ENCODE measurements around the gene KDF1. TPM values are rescaled to one million over a fixed set of nuclear protein-coding genes. Genes with fewer than 3 reads are reported as not detected.

KDF1 gene
- polyA plus RNA-seq, 1 of the 3 experiments (the other 2 are of a cell fraction): not detected

GRCh38 chr1:26971590-26971989 is 11.3 kb upstream of the KDF1 start:
- TF ChIP-seq TCF12 (IDR thresholded peaks at IDR 0.05) (no peak), YY1 (IDR thresholded peaks at IDR 0.05; ENCODE audit: low read depth) (no peak), MAX (IDR thresholded peaks at IDR 0.05; ENCODE audit: low read depth) (no peak), SMC3 (IDR thresholded peaks at IDR 0.05; ENCODE audit: low read depth, low read length) (no peak), FOXJ3 (CRISPR knock-in tag; IDR thresholded peaks at IDR 0.05) (no peak), CHD2 (IDR thresholded peaks at IDR 0.05; ENCODE audit: low read length, partially characterized antibody) (no peak), EZH2phosphoT487 (IDR thresholded peaks at IDR 0.05; ENCODE audit: borderline replicate concordance, low read depth) (no peak), RXRA (IDR thresholded peaks at IDR 0.05; ENCODE audit: borderline replicate concordance, low read depth) (no peak), MXI1 (IDR thresholded peaks at IDR 0.05; ENCODE audit: low read depth, low read length) (no peak), TAF1 (IDR thresholded peaks at IDR 0.05; ENCODE audit: borderline replicate concordance, low read depth, low read length) (no peak), NRF1 (IDR thresholded peaks at IDR 0.05; ENCODE audit: low read depth, low read length) (no peak), RAD21 (IDR thresholded peaks at IDR 0.05; ENCODE audit: low read length) (no peak), NFIC (IDR thresholded peaks at IDR 0.05; ENCODE audit: borderline replicate concordance) (no peak)
- TF ChIP-seq, protein P1, sequence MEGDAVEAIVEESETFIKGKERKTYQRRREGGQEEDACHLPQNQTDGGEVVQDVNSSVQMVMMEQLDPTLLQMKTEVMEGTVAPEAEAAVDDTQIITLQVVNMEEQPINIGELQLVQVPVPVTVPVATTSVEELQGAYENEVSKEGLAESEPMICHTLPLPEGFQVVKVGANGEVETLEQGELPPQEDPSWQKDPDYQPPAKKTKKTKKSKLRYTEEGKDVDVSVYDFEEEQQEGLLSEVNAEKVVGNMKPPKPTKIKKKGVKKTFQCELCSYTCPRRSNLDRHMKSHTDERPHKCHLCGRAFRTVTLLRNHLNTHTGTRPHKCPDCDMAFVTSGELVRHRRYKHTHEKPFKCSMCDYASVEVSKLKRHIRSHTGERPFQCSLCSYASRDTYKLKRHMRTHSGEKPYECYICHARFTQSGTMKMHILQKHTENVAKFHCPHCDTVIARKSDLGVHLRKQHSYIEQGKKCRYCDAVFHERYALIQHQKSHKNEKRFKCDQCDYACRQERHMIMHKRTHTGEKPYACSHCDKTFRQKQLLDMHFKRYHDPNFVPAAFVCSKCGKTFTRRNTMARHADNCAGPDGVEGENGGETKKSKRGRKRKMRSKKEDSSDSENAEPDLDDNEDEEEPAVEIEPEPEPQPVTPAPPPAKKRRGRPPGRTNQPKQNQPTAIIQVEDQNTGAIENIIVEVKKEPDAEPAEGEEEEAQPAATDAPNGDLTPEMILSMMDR (IDR thresholded peaks at IDR 0.05): no peak
- TF ChIP-seq, protein P2, sequence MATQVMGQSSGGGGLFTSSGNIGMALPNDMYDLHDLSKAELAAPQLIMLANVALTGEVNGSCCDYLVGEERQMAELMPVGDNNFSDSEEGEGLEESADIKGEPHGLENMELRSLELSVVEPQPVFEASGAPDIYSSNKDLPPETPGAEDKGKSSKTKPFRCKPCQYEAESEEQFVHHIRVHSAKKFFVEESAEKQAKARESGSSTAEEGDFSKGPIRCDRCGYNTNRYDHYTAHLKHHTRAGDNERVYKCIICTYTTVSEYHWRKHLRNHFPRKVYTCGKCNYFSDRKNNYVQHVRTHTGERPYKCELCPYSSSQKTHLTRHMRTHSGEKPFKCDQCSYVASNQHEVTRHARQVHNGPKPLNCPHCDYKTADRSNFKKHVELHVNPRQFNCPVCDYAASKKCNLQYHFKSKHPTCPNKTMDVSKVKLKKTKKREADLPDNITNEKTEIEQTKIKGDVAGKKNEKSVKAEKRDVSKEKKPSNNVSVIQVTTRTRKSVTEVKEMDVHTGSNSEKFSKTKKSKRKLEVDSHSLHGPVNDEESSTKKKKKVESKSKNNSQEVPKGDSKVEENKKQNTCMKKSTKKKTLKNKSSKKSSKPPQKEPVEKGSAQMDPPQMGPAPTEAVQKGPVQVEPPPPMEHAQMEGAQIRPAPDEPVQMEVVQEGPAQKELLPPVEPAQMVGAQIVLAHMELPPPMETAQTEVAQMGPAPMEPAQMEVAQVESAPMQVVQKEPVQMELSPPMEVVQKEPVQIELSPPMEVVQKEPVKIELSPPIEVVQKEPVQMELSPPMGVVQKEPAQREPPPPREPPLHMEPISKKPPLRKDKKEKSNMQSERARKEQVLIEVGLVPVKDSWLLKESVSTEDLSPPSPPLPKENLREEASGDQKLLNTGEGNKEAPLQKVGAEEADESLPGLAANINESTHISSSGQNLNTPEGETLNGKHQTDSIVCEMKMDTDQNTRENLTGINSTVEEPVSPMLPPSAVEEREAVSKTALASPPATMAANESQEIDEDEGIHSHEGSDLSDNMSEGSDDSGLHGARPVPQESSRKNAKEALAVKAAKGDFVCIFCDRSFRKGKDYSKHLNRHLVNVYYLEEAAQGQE (IDR thresholded peaks at IDR 0.05; ENCODE audit: low read depth, low read length): no peak
- CTCF ChIA-PET: interaction anchor here (2.2 kb wide), 1 partner anchor 26 kb away, joined by 11 read pairs; no protein-coding TSS in a partner anchor
- Histone ChIP-seq H4K20me1 (ENCODE audit: insufficient read depth) (no peaks in the 10 kb centered on the region), H3K79me2 (ENCODE audit: insufficient read depth) (no peaks in the 10 kb centered on the region), H3K9me3 (no peaks in the 10 kb centered on the region), H3F3A (replicated peaks; ENCODE audit: insufficient read depth) (no peaks in the 10 kb centered on the region), H3K9me2 (no peaks in the 10 kb centered on the region), H2AFZ (ENCODE audit: low read depth) (no peak overlapping the region), H3K27me3 (ENCODE audit: insufficient read depth) (no peaks in the 10 kb centered on the region; the same call in 1 of the 2 replicates), H3K4me1 (ENCODE audit: control insufficient read depth in 1 of 2, insufficient read depth in 2 of 2, low read depth in 1 of 2, low read length in 1 of 2) (no peaks in the 10 kb centered on the region), H3K4me2 (no peak overlapping the region), H3K36me3 (replicated peaks in 1 of 2; ENCODE audit: control insufficient read depth in 1 of 2, insufficient read depth in 2 of 2, low read length in 1 of 2) (no peaks in the 10 kb centered on the region), H3K27ac (ENCODE audit: low read depth in 2 of 2, low read length in 1 of 2) (no peak overlapping the region), H3K9ac (no peak overlapping the region), H3K4me3 (ENCODE audit: low read depth in 2 of 2, low read length in 1 of 2) (no peak overlapping the region)
- 39% methylated on average over 3 of the region's 3 CpGs for WGBS (ENCODE audit: low lambda C conversion rate)
- POLR2A ChIA-PET: no interaction called here
- DNase-seq: no peak
